Jurkat, Clone E6-1 (cell line): ENCODE results near the gene ZBTB45.
"Not testable (repeated sequence)": the region's sequence is repeated elsewhere in the genome, so short reads cannot be mapped to it uniquely, and the experiment has no call there.

Source experiments
- DNase-seq: peaks from one replicate; pipeline ENCODE4 v3.0.0-alpha.2; 2011; ENCODE audit warnings: low read depth, low spot score
- H3K4me3 ChIP-seq: 2 replicates; pipeline ENCODE4 v1.5.1; 2011; ENCODE audit warnings: mild to moderate bottlenecking, low read length, control low read depth, moderate library complexity

The ZBTB45 gene

GRCh38 chr19:58480481-58480830 lies 39.2 kb downstream of the ZBTB45 start:
- DNase-seq, result no peak
- H3K4me3 ChIP-seq, result no peak overlapping the region

GRCh38 chr19:58479736-58480480 lies 39.7 kb downstream of the ZBTB45 start:
- no peak overlapping the region for H3K4me3 ChIP-seq
- no peak for DNase-seq

- no peak for DNase-seq
- H3K4me3 ChIP-seq, result no peak overlapping the region
Measured at GRCh38 chr19:58479303-58479702, 40.3 kb downstream of the ZBTB45 start.

GRCh38 chr19:58477871-58478270 lies 41.7 kb downstream of the ZBTB45 start:
- no peak overlapping the region for H3K4me3 ChIP-seq
- no peak for DNase-seq

- H3K4me3 ChIP-seq, result peak overlapping the region; percentile 83
- DNase-seq, result no peak
Measured at GRCh38 chr19:58477130-58477529, 42.5 kb downstream of the ZBTB45 start.

- peak overlapping the region; percentile 83 for H3K4me3 ChIP-seq
- DNase-seq, result no peak
Measured at GRCh38 chr19:58476498-58477015, 43.1 kb downstream of the ZBTB45 start.

GRCh38 chr19:58475714-58476497 lies 43.7 kb downstream of the ZBTB45 start, which contains the start of gene ZNF446:
Gene ZNF446, plus strand, starts transcription at chr19:58476352. Its CDS starts 867 bp downstream, at chr19:58477219.
- peak; percentile 99 for DNase-seq
- peak within 1 kb of the TSS; percentile 83 for H3K4me3 ChIP-seq

- peak overlapping the region; percentile 83 for H3K4me3 ChIP-seq
- DNase-seq, result no peak
Measured at GRCh38 chr19:58474997-58475713, 44.5 kb downstream of the ZBTB45 start.

GRCh38 chr19:58474291-58474996 lies 45.2 kb downstream of the ZBTB45 start:
- peak overlapping the region; percentile 83 for H3K4me3 ChIP-seq
- DNase-seq, result no peak

- no peak overlapping the region for H3K4me3 ChIP-seq
- DNase-seq, result no peak
Measured at GRCh38 chr19:58473775-58474174, 45.8 kb downstream of the ZBTB45 start.

- no peak overlapping the region for H3K4me3 ChIP-seq
- no peak for DNase-seq
Measured at GRCh38 chr19:58471736-58472135, 47.9 kb downstream of the ZBTB45 start.

GRCh38 chr19:58470837-58471543 lies 48.6 kb downstream of the ZBTB45 start:
- not testable (repeated sequence) for DNase-seq, H3K4me3 ChIP-seq

GRCh38 chr19:58469241-58470013 lies 50.2 kb downstream of the ZBTB45 start:
- DNase-seq, result no peak
- H3K4me3 ChIP-seq, result no peak overlapping the region

- no peak for DNase-seq
- H3K4me3 ChIP-seq, result peak overlapping the region; percentile 33
Measured at GRCh38 chr19:58468216-58468839, 51.3 kb downstream of the ZBTB45 start.

GRCh38 chr19:58466760-58467589 lies 52.6 kb downstream of the ZBTB45 start, which contains the start of gene ZNF324:
Gene ZNF324, plus strand, starts transcription at chr19:58467080. Its CDS starts 2,106 bp downstream, at chr19:58469186.
- H3K4me3 ChIP-seq, result peak within 1 kb of the TSS; percentile 72
- peak; percentile 93 for DNase-seq

GRCh38 chr19:58466089-58466759 lies 53.4 kb downstream of the ZBTB45 start:
- no peak for DNase-seq
- peak overlapping the region; percentile 72 for H3K4me3 ChIP-seq
